Ovary (tissue), 9 donors: ENCODE data around the gene TMED1. TPM values are rescaled to one million over a fixed set of nuclear protein-coding genes. Genes with fewer than 3 reads are reported as not detected.

Source experiments
- DNase-seq, 5 donors: peaks; one replicate each; pipeline ENCODE4 v3.0.0-alpha.2; 2019 to 2020
- H3K27ac ChIP-seq, 2 donors: fragments of 200-600 bp; one replicate each; pipeline versions ENCODE4 v1.5.1 to v1.8.0; 2019 to 2022
- H3K27me3 ChIP-seq: fragments of 200-600 bp; one replicate; pipeline ENCODE4 v1.8.0; 2022
- H3K36me3 ChIP-seq: fragments of 200-600 bp; sonication (generic); one replicate; pipeline ENCODE4 v1.5.1; 2019
- H3K4me1 ChIP-seq: one replicate; pipeline ENCODE4 v1.8.1; 2013; ENCODE audit warnings: mild to moderate bottlenecking, moderate library complexity; ENCODE audit not compliant: insufficient read depth
- H3K4me3 ChIP-seq: fragments of 200-600 bp; sonication (generic); one replicate; pipeline ENCODE4 v1.5.1; 2017
- H3K9me3 ChIP-seq, 2 donors: fragments of 200-600 bp in 1 of 2; sonication (generic) in 1 of 2; one replicate each; pipeline versions ENCODE4 v1.5.1 to v1.8.1; 2013 to 2019; ENCODE audit warnings: mild to moderate bottlenecking in 1 of 2, moderate library complexity in 1 of 2
- CTCF ChIP-seq, 3 donors: fragments of 450-650 bp in 2 of 3; fragments of 200-600 bp in 1 of 3; IDR thresholded peaks; one replicate each; pipeline versions ENCODE4 v1.5.1 to v1.8.0; 2016 to 2022; ENCODE audit warnings: antibody characterized with exemption in 3 of 3, mild to moderate bottlenecking in 1 of 3
- EP300 ChIP-seq: sonication (generic); formaldehyde crosslinking; IDR thresholded peaks from one replicate; pipeline ENCODE4 v1.6.1; 2017; ENCODE audit warnings: antibody characterized with exemption
- POLR2A ChIP-seq: fragments of 450-650 bp; IDR thresholded peaks from one replicate; pipeline ENCODE4 v1.6.1; 2017; ENCODE audit warnings: antibody characterized with exemption, mild to moderate bottlenecking, moderate library complexity
- WGBS, 3 donors: extraction: QIAGEN DNeasy Blood & Tissue Kit in 1 of 3; methylation state at CpG; one replicate each; pipeline versions ENCODE4 v1.1.5 to v1.1.7; 2013 to 2017; 5-methylcytosine and 5-hydroxymethylcytosine counted together
- intact Hi-C, 4 donors: fragments of 100-400 bp; cut with DNase I; formaldehyde crosslinking; loops; one replicate each; pipeline versions ENCODE4 v1.11.0 to v1.15.1; 2022 to 2023
- polyA plus RNA-seq, 2 donors: library from polyadenylated mRNA; stranded (reverse); fragments of 200-250 nt in 1 of 2; fragments of 350-450 nt in 1 of 2; fragmentation: Illumina TruSeq in 1 of 2; extraction: RNeasy Lipid Tissue Mini Kit (QIAGEN cat#74804) in 1 of 2; gene quantifications; one replicate each; pipeline ENCODE4 v1.2.3, GENCODE V29; 2013 to 2014
- total RNA-seq, 7 donors: library from RNA; depleted of rRNA in 2 of 7; stranded (reverse); fragments of >200 nt in 2 of 7; fragmentation: NEBNext Ultra II Directional in 3 of 7; extraction: Animal tissue kit (Norgen Biotek cat#: 25700) in 3 of 7; gene quantifications; one replicate each; pipeline versions ENCODE4 v1.1.0 to v1.2.4, GENCODE V29; 2016 to 2023
- donor health status: DM: no; HTN: no; CAD: no; lungs with moderate emphysema.
- donor health status: DM: no; HTN: no; CAD: no.
- donor health status: Bipolar disorder and iron deficiency.
- donor health status: DM: yes; HTN: yes; CAD: no.
- donor health status: DM: no; HTN: no; CAD: no.
- donor health status: DM: yes; HTN: yes; CAD: no.

Gene TMED1
- total and polyA plus RNA-seq, 9 donors: 9.3 to 53.8 (median 29.1) TPM

GRCh38 chr19:10800488-10800887, 35.5 kb downstream of the TMED1 start:
- TF ChIP-seq POLR2A (no peak), EP300 (no peak), CTCF (IDR thresholded peaks at IDR 0.05) (no peak)
- no peak overlapping the region for H3K27ac ChIP-seq
- no peaks in the 10 kb centered on the region for H3K27me3 ChIP-seq
- no peaks in the 10 kb centered on the region for H3K4me1 ChIP-seq
- 55 to 62% (median 61%) methylated on average over 9 of the region's 9 CpGs for WGBS, 3 donors
- no peak overlapping the region for H3K4me3 ChIP-seq
- DNase-seq: peak in 1 of 5 donors; percentile 68
- no peaks in the 10 kb centered on the region for H3K36me3 ChIP-seq
- intact Hi-C loops: no loop called here
- no peaks in the 10 kb centered on the region for H3K9me3 ChIP-seq

GRCh38 chr19:10797541-10798256, 38.3 kb downstream of the TMED1 start:
- intact Hi-C loops: no loop called here
- 72 to 73% (median 72%) methylated on average over 19 of the region's 19 CpGs for WGBS, 3 donors
- Histone ChIP-seq H3K27me3 (no peaks in the 10 kb centered on the region), H3K27ac (no peak overlapping the region), H3K36me3 (no peaks in the 10 kb centered on the region), H3K4me1 (no peaks in the 10 kb centered on the region), H3K4me3 (no peak overlapping the region), H3K9me3 (no peaks in the 10 kb centered on the region)
- DNase-seq: no peak
- TF ChIP-seq CTCF (IDR thresholded peaks at IDR 0.05): no peak
- no peak for TF ChIP-seq POLR2A
- no peak for TF ChIP-seq EP300

GRCh38 chr19:10797078-10797477, 38.9 kb downstream of the TMED1 start:
- no peaks in the 10 kb centered on the region for H3K36me3 ChIP-seq
- no peaks in the 10 kb centered on the region for H3K9me3 ChIP-seq
- H3K4me1 ChIP-seq: no peaks in the 10 kb centered on the region
- DNase-seq: no peak
- TF ChIP-seq POLR2A: no peak
- TF ChIP-seq CTCF (IDR thresholded peaks at IDR 0.05): no peak
- no peak for TF ChIP-seq EP300
- H3K4me3 ChIP-seq: no peak overlapping the region
- no peak overlapping the region for H3K27ac ChIP-seq
- 84 to 87% (median 86%) methylated on average over 14 of the region's 14 CpGs for WGBS, 3 donors
- no peaks in the 10 kb centered on the region for H3K27me3 ChIP-seq
- intact Hi-C loops: no loop called here

- 89 to 93% (median 89%) methylated on average over 19 of the region's 19 CpGs for WGBS, 3 donors
- no peaks in the 10 kb centered on the region for H3K4me1 ChIP-seq
- H3K9me3 ChIP-seq: no peaks in the 10 kb centered on the region
- H3K27ac ChIP-seq: no peak overlapping the region
- TF ChIP-seq POLR2A (no peak), CTCF (IDR thresholded peaks at IDR 0.05) (no peak), EP300 (no peak)
- H3K27me3 ChIP-seq: no peaks in the 10 kb centered on the region
- H3K4me3 ChIP-seq: no peak overlapping the region
- intact Hi-C loops: no loop called here
- no peak for DNase-seq
- H3K36me3 ChIP-seq: no peaks in the 10 kb centered on the region
These were observed 39.4 kb downstream of the TMED1 start for GRCh38 chr19:10796653-10797052.
